ENCODE measurements around the gene PRKX.

DNA sequence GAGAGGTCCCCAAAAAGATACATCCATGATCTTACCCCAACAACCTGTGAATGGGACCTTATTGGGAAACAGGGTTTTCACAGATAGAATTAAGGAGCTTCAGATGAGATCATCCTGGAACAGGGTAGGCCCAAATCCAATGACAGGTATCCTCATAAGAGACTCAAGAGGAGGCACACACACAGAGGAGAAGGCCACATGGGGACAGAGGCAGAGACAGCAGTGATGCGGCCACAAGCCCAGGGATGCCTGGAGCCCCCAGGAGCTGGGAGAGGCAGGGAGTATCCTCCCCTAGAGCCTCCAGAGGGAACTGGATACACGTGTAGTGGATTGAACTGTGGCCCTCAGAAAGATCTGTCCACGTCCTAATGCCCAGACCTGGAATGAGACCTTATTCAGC lies 82.3 kb downstream of the PRKX start:
- TF ChIP-seq FOXA1 (IDR thresholded peaks at IDR 0.05), result no peak
- no peak for TF ChIP-seq FOXK2 (IDR thresholded peaks at IDR 0.05)
- no peak for TF ChIP-seq ELF4 (IDR thresholded peaks at IDR 0.05)
- TF ChIP-seq SP1 (IDR thresholded peaks at IDR 0.05), result no peak
- TF ChIP-seq CTBP1 (IDR thresholded peaks at IDR 0.05; ENCODE audit: borderline replicate concordance), result no peak
- no peak for TF ChIP-seq HDGF (IDR thresholded peaks at IDR 0.05; ENCODE audit: borderline replicate concordance)
- TF ChIP-seq TARDBP (IDR thresholded peaks at IDR 0.05), result no peak
- TF ChIP-seq, protein P1, sequence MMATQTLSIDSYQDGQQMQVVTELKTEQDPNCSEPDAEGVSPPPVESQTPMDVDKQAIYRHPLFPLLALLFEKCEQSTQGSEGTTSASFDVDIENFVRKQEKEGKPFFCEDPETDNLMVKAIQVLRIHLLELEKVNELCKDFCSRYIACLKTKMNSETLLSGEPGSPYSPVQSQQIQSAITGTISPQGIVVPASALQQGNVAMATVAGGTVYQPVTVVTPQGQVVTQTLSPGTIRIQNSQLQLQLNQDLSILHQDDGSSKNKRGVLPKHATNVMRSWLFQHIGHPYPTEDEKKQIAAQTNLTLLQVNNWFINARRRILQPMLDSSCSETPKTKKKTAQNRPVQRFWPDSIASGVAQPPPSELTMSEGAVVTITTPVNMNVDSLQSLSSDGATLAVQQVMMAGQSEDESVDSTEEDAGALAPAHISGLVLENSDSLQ (IDR thresholded peaks at IDR 0.05), result no peak
- no peak for TF ChIP-seq FOXM1 (IDR thresholded peaks at IDR 0.05; ENCODE audit: borderline replicate concordance)
- no peak for TF ChIP-seq SUZ12 (IDR thresholded peaks at IDR 0.05)
- no peak for TF ChIP-seq BHLHE40 (IDR thresholded peaks at IDR 0.05; ENCODE audit: borderline replicate concordance)
- no peak for TF ChIP-seq ZNF384 (IDR thresholded peaks at IDR 0.05)
- no peak for TF ChIP-seq L3MBTL2 (conservative IDR thresholded peaks at IDR 0.05)

Data from HEK293T (cell line).